HepG2 (cell line): ENCODE data around the gene ADAMTS2. TPM values are rescaled to one million over a fixed set of nuclear protein-coding genes. Genes with fewer than 3 reads are reported as not detected.

Experiments
- ATAC-seq: fragments of 200-7000 bp; cut with Tn5 transposase; 3 replicates; pipeline ENCODE4 v1.9.1; 2020; ENCODE audit warnings: mild to moderate bottlenecking, moderate library complexity
- BruUV-seq: library from RNA; stranded (reverse); fragments of 400-500 nt; replicated peaks from 2 replicates; lab custom pipeline; 2021; lab: Mats Ljungman, UMichigan
- CTCF ChIA-PET: fragments of 300-600 bp; formaldehyde crosslinking; extraction: SDS; loops from one replicate; lab custom pipeline; 2021; ENCODE audit warnings: low total read pairs, inconsistent platforms, low intra/inter-chr PET ratio; lab: Yijun Ruan, JAX
- POLR2A ChIA-PET: fragments of 350-600 bp; sonication (Branson Sonifier 250); formaldehyde crosslinking; loops from one replicate; lab custom pipeline; 2020; ENCODE audit warnings: antibody characterized with exemption, inconsistent platforms; lab: Yijun Ruan, JAX
- DNase-seq: peaks from one replicate; pipeline ENCODE4 v3.0.0-alpha.2; 2015; ENCODE audit warnings: low spot score
- FAIRE-seq: peaks from 3 replicates; lab custom pipeline; 2011; peaks lifted over from hg19 to GRCh38; lab: Jason Lieb, UNC
- H2AFZ ChIP-seq: one replicate; pipeline ENCODE4 v1.6.1; 2011; ENCODE audit warnings: low read length, inconsistent platforms
- H3K27ac ChIP-seq: fragments of 300-600 bp; 3 replicates; pipeline ENCODE4 v1.8.0; 2011; ENCODE audit warnings: mixed run types, mild to moderate bottlenecking, mixed read lengths, low read length, inconsistent platforms; ENCODE audit not compliant: insufficient read depth; ENCODE audit errors: extremely low read length
- H3K27me3 ChIP-seq, 2 experiments: fragments of 200-600 bp in 1 of 2; 2 replicates in 1 of 2; 3 replicates in 1 of 2; pipeline versions ENCODE4 v1.6.0 to v1.8.0; 2011; ENCODE audit warnings: low read length in 2 of 2, mild to moderate bottlenecking in 2 of 2, moderate library complexity in 2 of 2, inconsistent platforms in 1 of 2; ENCODE audit not compliant: insufficient read depth in 2 of 2, control insufficient read depth in 1 of 2
- H3K36me3 ChIP-seq, 2 experiments: fragments of 200-600 bp in 1 of 2; replicated peaks in 1 of 2; 2 replicates in 1 of 2; 3 replicates in 1 of 2; pipeline versions ENCODE4 v1.5.1 to v1.8.0; 2011; ENCODE audit warnings: low read length in 2 of 2, inconsistent platforms in 1 of 2; ENCODE audit not compliant: insufficient read depth in 2 of 2, control insufficient read depth in 1 of 2
- H3K4me1 ChIP-seq: 2 replicates; pipeline ENCODE4 v1.5.1; 2012; ENCODE audit warnings: low read length, inconsistent platforms; ENCODE audit not compliant: insufficient read depth
- H3K4me2 ChIP-seq: 2 replicates; pipeline ENCODE4 v1.6.0; 2011; ENCODE audit warnings: low read depth, low read length, inconsistent platforms
- H3K4me3 ChIP-seq, 3 experiments: fragments of 200-600 bp in 1 of 3; sonication (generic), shearing (Covaris generic) in 1 of 3; replicated peaks in 1 of 3; 2 replicates each; pipeline ENCODE4 v1.5.1; 2011 to 2016; ENCODE audit warnings: low read length in 3 of 3, inconsistent platforms in 2 of 3, low read depth in 2 of 3, mild to moderate bottlenecking in 2 of 3, control low read depth in 1 of 3, mixed read lengths in 1 of 3; ENCODE audit not compliant: insufficient read depth in 1 of 3
- H3K79me2 ChIP-seq: one replicate; pipeline ENCODE4 v1.6.1; 2011; ENCODE audit warnings: low read length, inconsistent platforms; ENCODE audit not compliant: insufficient read depth
- H3K9ac ChIP-seq: 2 replicates; pipeline ENCODE4 v1.6.0; 2011; ENCODE audit warnings: mild to moderate bottlenecking, low read depth, low read length, inconsistent platforms; ENCODE audit not compliant: insufficient read depth
- H3K9me3 ChIP-seq: 2 replicates; pipeline ENCODE4 v1.5.1; 2012; ENCODE audit warnings: mild to moderate bottlenecking, low read length
- H4K20me1 ChIP-seq: 2 replicates; pipeline ENCODE4 v1.6.0; 2011; ENCODE audit warnings: inconsistent platforms, mild to moderate bottlenecking, low read length, moderate library complexity; ENCODE audit not compliant: insufficient read depth
- BCL6 ChIP-seq: IDR thresholded peaks from 2 replicates; pipeline ENCODE4 v1.6.1; 2016; ENCODE audit warnings: missing genetic modification reagents, missing compliant biosample characterization
- ONECUT2 ChIP-seq: sonication (generic); formaldehyde crosslinking; IDR thresholded peaks from 2 replicates; pipeline ENCODE4 v1.4.0; 2020; ENCODE audit warnings: missing genetic modification reagents
- RBM22 ChIP-seq: fragments of 200-400 bp; formaldehyde crosslinking; optimal IDR thresholded peaks from 2 replicates; pipeline ENCODE3; 2017; ENCODE audit warnings: mild to moderate bottlenecking, low read length, moderate library complexity
- ZMYM2 ChIP-seq: sonication (generic); formaldehyde crosslinking; IDR thresholded peaks from 2 replicates; pipeline ENCODE4 v1.8.0; 2022; ENCODE audit warnings: mild to moderate bottlenecking, missing genetic modification reagents
- ZNF224 ChIP-seq: sonication (generic); formaldehyde crosslinking; IDR thresholded peaks from 2 replicates; pipeline ENCODE4 v1.5.0; 2020; ENCODE audit warnings: mild to moderate bottlenecking, missing genetic modification reagents
- ZNF709 ChIP-seq: sonication (generic); formaldehyde crosslinking; IDR thresholded peaks from 2 replicates; pipeline ENCODE4 v1.5.0; 2020; ENCODE audit warnings: mild to moderate bottlenecking, missing genetic modification reagents
- ZNF713 ChIP-seq: sonication (generic); formaldehyde crosslinking; IDR thresholded peaks from 2 replicates; pipeline ENCODE4 v1.4.0; 2020; ENCODE audit warnings: mild to moderate bottlenecking, missing genetic modification reagents
- WGBS: methylation state at CpG from one replicate; pipeline ENCODE4 v1.1.6; 2017; ENCODE audit warnings: low lambda C conversion rate; 5-methylcytosine and 5-hydroxymethylcytosine counted together
- in situ Hi-C: cut with HindIII; loops from 2 replicates; pipeline ENCODE4 v1.10.0; 2017; ENCODE audit warnings: low pct_unique_long_range_greater_than_20kb; ENCODE audit not compliant: extremely low pct_ligation_motif_present
- intact Hi-C: fragments of 100-400 bp; cut with micrococcal nuclease; formaldehyde crosslinking; loops from one replicate; pipeline ENCODE4 v1.10.0; 2022; ENCODE audit not compliant: unreplicated experiment
- polyA plus RNA-seq, 8 experiments: library from polyadenylated mRNA; depleted of rRNA in 3 of 8; stranded (reverse) in 7 of 8; unstranded in 1 of 8; fragments of >200 nt; fragmentation: Illumina TruSeq in 4 of 8; extraction: Trizol in 4 of 8; gene quantifications; 2 replicates each; pipeline versions ENCODE4 v1.2.1 to v1.2.3, GENCODE V29; 2011 to 2016; ENCODE audit warnings: low read depth in 4 of 8, missing spikeins in 1 of 8, mixed read lengths in 1 of 8; ENCODE audit not compliant: insufficient read depth in 1 of 8
- total RNA-seq, 5 experiments: library from RNA; depleted of rRNA; stranded (reverse); fragments of >200 nt; fragmentation: Illumina TruSeq; extraction: Trizol; gene quantifications; 2 replicates each; pipeline ENCODE4 v1.2.3, GENCODE V29; 2016; ENCODE audit warnings: low read depth in 1 of 5
- TF ChIP-seq, protein P1 (sequence below): IDR thresholded peaks from 2 replicates; pipeline ENCODE4 v1.6.1; 2016; ENCODE audit warnings: missing biosample characterization, missing genetic modification reagents, low read depth
- TF ChIP-seq, protein P2 (sequence below): sonication (generic); formaldehyde crosslinking; IDR thresholded peaks from 2 replicates; pipeline ENCODE4 v1.4.0; 2020; ENCODE audit warnings: missing genetic modification reagents, borderline replicate concordance
- TF ChIP-seq, protein P3 (sequence below): sonication (generic); formaldehyde crosslinking; IDR thresholded peaks from 2 replicates; pipeline ENCODE4 v1.5.0; 2020; ENCODE audit warnings: mild to moderate bottlenecking, missing genetic modification reagents

ADAMTS2 gene
- total and polyA plus RNA-seq, 2 of the 13 experiments (the other 11 are each of a cell fraction or from before 2014, with no cell fraction given): 0.24 to 3.5 TPM

DNA sequence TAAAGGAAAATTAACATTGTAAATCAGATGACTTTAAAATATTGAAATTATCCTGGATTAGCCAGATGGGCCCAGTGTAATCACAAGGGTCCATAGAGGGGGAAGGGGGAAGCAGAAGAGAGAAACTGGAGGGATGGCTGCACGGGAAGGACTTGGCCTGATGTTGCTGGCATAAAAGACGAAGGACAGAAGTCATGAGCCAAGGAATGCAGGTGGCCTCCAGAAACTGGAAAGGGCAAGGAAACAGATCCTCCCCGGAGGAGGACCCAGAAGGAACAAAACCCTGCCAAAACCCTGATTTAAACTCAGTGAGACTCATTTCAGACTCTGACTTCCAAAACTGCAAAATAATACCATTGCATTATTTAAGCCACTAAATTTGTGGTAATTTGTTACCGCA, 100.2 kb downstream of the ADAMTS2 start (continued):
- TF ChIP-seq ZMYM2 (CRISPR knock-in tag): no peak
- TF ChIP-seq ZNF713 (CRISPR knock-in tag): no peak
- TF ChIP-seq, protein P1, sequence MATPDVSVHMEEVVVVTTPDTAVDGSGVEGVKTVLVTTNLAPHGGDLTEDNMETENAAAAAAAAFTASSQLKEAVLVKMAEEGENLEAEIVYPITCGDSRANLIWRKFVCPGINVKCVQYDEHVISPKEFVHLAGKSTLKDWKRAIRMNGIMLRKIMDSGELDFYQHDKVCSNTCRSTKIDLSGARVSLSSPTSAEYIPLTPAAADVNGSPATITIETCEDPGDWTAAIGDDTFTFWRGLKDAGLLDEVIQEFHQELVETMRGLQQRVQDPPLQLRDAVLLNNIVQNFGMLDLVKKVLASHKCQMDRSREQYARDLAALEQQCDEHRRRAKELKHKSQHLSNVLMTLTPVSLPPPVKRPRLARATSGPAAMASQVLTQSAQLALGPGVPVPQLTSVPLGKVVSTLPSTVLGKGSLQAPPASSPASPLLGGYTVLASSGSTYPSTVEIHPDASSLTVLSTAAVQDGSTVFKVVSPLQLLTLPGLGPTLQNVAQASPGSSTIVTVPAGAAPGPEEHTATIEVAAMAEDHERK (CRISPR knock-in tag): no peak
- no peak for TF ChIP-seq BCL6 (CRISPR knock-in tag)
- TF ChIP-seq, protein P2, sequence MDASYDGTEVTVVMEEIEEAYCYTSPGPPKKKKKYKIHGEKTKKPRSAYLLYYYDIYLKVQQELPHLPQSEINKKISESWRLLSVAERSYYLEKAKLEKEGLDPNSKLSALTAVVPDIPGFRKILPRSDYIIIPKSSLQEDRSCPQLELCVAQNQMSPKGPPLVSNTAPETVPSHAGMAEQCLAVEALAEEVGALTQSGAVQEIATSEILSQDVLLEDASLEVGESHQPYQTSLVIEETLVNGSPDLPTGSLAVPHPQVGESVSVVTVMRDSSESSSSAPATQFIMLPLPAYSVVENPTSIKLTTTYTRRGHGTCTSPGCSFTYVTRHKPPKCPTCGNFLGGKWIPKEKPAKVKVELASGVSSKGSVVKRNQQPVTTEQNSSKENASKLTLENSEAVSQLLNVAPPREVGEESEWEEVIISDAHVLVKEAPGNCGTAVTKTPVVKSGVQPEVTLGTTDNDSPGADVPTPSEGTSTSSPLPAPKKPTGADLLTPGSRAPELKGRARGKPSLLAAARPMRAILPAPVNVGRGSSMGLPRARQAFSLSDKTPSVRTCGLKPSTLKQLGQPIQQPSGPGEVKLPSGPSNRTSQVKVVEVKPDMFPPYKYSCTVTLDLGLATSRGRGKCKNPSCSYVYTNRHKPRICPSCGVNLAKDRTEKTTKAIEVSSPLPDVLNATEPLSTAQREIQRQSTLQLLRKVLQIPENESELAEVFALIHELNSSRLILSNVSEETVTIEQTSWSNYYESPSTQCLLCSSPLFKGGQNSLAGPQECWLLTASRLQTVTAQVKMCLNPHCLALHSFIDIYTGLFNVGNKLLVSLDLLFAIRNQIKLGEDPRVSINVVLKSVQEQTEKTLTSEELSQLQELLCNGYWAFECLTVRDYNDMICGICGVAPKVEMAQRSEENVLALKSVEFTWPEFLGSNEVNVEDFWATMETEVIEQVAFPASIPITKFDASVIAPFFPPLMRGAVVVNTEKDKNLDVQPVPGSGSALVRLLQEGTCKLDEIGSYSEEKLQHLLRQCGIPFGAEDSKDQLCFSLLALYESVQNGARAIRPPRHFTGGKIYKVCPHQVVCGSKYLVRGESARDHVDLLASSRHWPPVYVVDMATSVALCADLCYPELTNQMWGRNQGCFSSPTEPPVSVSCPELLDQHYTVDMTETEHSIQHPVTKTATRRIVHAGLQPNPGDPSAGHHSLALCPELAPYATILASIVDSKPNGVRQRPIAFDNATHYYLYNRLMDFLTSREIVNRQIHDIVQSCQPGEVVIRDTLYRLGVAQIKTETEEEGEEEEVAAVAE (CRISPR knock-in tag): no peak
- no peak for TF ChIP-seq ZNF224 (CRISPR knock-in tag)

DNA sequence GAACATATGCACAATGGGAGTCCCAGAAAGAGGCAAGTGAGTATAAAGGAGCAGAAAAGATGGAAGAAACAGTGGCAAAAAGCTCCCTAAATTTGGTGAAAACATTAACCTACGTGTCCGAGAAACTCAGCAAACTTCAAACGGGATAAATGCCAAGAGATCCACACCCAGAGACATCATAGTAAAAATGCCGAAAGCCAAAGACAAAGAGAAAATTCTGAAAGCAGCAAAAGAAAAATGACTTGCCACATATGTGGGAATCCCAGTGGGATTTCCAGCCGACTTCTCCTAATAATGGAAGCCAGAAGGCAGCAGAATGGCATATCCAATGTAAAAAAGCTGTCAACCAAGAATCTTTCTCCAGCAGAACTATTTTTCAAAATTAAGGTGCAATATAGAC, 101.2 kb downstream of the ADAMTS2 start:
- TF ChIP-seq ZNF709 (CRISPR knock-in tag): peak; percentile 31; the same call in 1 of the 2 replicates
- no peak for TF ChIP-seq RBM22
- TF ChIP-seq, protein P3, sequence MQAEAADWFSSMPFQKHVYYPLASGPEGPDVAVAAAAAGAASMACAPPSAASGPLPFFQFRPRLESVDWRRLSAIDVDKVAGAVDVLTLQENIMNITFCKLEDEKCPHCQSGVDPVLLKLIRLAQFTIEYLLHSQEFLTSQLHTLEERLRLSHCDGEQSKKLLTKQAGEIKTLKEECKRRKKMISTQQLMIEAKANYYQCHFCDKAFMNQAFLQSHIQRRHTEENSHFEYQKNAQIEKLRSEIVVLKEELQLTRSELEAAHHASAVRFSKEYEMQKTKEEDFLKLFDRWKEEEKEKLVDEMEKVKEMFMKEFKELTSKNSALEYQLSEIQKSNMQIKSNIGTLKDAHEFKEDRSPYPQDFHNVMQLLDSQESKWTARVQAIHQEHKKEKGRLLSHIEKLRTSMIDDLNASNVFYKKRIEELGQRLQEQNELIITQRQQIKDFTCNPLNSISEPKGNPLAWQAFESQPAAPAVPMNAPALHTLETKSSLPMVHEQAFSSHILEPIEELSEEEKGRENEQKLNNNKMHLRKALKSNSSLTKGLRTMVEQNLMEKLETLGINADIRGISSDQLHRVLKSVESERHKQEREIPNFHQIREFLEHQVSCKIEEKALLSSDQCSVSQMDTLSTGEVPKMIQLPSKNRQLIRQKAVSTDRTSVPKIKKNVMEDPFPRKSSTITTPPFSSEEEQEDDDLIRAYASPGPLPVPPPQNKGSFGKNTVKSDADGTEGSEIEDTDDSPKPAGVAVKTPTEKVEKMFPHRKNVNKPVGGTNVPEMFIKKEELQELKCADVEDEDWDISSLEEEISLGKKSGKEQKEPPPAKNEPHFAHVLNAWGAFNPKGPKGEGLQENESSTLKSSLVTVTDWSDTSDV (CRISPR knock-in tag): no peak
- TF ChIP-seq ONECUT2: 0 out of 2 replicates have a peak, but pooled peaks have one; percentile 1
- H4K20me1 ChIP-seq: no peaks in the 10 kb centered on the region
- POLR2A ChIA-PET: no interaction called here

More for the DNA sequence above, 101.2 kb downstream of the ADAMTS2 start:
- no peak overlapping the region for H3K27ac ChIP-seq
- no peaks in the 10 kb centered on the region for H3K9me3 ChIP-seq
- 27% methylated on average over 5 of the region's 5 CpGs for WGBS
- intact Hi-C loops: no loop called here
- H3K4me2 ChIP-seq: no peak overlapping the region
- H3K27me3 ChIP-seq: peaks cover 0 to 4% of the 10 kb centered on the region in 2 experiments; a peak in 2 of 5 replicates
- no peak for DNase-seq
- no peaks in the 10 kb centered on the region for H3K36me3 ChIP-seq
- H3K4me3 ChIP-seq: no peak overlapping the region
- CTCF ChIA-PET: no interaction called here
- H3K9ac ChIP-seq: no peak overlapping the region
- 0 out of 2 replicates have a peak, but pooled peaks cover 9% of the 10 kb centered on the region for H3K4me1 ChIP-seq
- no TSS peak for BruUV-seq
- H2AFZ ChIP-seq: no peak overlapping the region
- no peaks in the 10 kb centered on the region for H3K79me2 ChIP-seq
- no peak for ATAC-seq
- FAIRE-seq: no peak
- in situ Hi-C loops: no loop called here
